HEK293 (cell line): ENCODE data around the gene GATM.

Experiments
- CTCF ChIA-PET: fragments of 350-600 bp; formaldehyde crosslinking; extraction: SDS; loops from one replicate; lab custom pipeline; 2021; ENCODE audit warnings: antibody characterized with exemption; lab: Yijun Ruan, JAX
- POLR2A ChIA-PET: fragments of 300-600 bp; formaldehyde crosslinking; extraction: SDS; loops from one replicate; lab custom pipeline; 2020; ENCODE audit warnings: antibody characterized with exemption, inconsistent platforms; lab: Yijun Ruan, JAX
- H3K27ac ChIP-seq: fragments of 200-500 bp; sonication (Bioruptor generic); 2 replicates; pipeline ENCODE4 v1.5.1; 2014; ENCODE audit warnings: low read depth, low read length, control low read depth, inconsistent platforms; ENCODE audit errors: extremely low read depth
- H3K36me3 ChIP-seq, 2 experiments: fragments of 200-500 bp in 1 of 2; sonication (Bioruptor generic) in 1 of 2; 1 replicate in 1 of 2; 2 replicates in 1 of 2; pipeline ENCODE4 v1.5.1; 2014 to 2017; ENCODE audit warnings: inconsistent platforms in 2 of 2, low read length in 2 of 2; ENCODE audit not compliant: control insufficient read depth in 2 of 2, insufficient read depth in 1 of 2
- H3K4me1 ChIP-seq: fragments of 200-500 bp; sonication (Bioruptor generic); 2 replicates; pipeline ENCODE4 v1.5.1; 2014; ENCODE audit warnings: mild to moderate bottlenecking, low read length, inconsistent platforms; ENCODE audit not compliant: control insufficient read depth, insufficient read depth
- H3K4me3 ChIP-seq: 2 replicates; pipeline ENCODE4 v1.5.1; 2011; ENCODE audit warnings: low read depth, mild to moderate bottlenecking, control low read depth, low read length, moderate library complexity
- H3K9me3 ChIP-seq: fragments of 200-500 bp; sonication (Bioruptor generic); 2 replicates; pipeline ENCODE4 v1.5.1; 2014; ENCODE audit warnings: low read depth, low read length, inconsistent platforms; ENCODE audit not compliant: control insufficient read depth, insufficient read depth
- HOXD13 ChIP-seq: sonication (generic); formaldehyde crosslinking; IDR thresholded peaks from 2 replicates; pipeline ENCODE4 v1.8.0; 2022; ENCODE audit warnings: missing genetic modification reagents, borderline replicate concordance
- MYNN ChIP-seq: fragments of 450-650 bp; formaldehyde crosslinking; IDR thresholded peaks from 2 replicates; pipeline ENCODE4 v1.5.1; 2016; ENCODE audit warnings: missing biosample characterization, missing genetic modification characterization, borderline replicate concordance
- OVOL3 ChIP-seq: fragments of 450-650 bp; formaldehyde crosslinking; IDR thresholded peaks from 2 replicates; pipeline ENCODE4 v1.5.1; 2016; ENCODE audit warnings: missing biosample characterization, missing genetic modification characterization
- SCRT1 ChIP-seq: fragments of 450-650 bp; formaldehyde crosslinking; IDR thresholded peaks from 2 replicates; pipeline ENCODE4 v1.5.1; 2016; ENCODE audit warnings: missing biosample characterization, missing genetic modification characterization, borderline replicate concordance
- TRIM28 ChIP-seq: IDR thresholded peaks from 2 replicates; pipeline ENCODE4 v1.6.1; 2011; ENCODE audit warnings: low read length, control low read depth, borderline replicate concordance
- YY1 ChIP-seq: fragments of 450-650 bp; formaldehyde crosslinking; IDR thresholded peaks from 2 replicates; pipeline ENCODE4 v1.5.1; 2018; ENCODE audit warnings: missing biosample characterization, missing genetic modification characterization
- ZFP41 ChIP-seq: fragments of 450-650 bp; formaldehyde crosslinking; IDR thresholded peaks from 2 replicates; pipeline ENCODE4 v1.5.1; 2016; ENCODE audit warnings: missing biosample characterization, missing genetic modification characterization, borderline replicate concordance
- ZNF112 ChIP-seq: fragments of 450-650 bp; formaldehyde crosslinking; IDR thresholded peaks from 2 replicates; pipeline ENCODE4 v1.5.0; 2017; ENCODE audit warnings: missing biosample characterization, missing genetic modification characterization
- ZNF140 ChIP-seq: fragments of 450-650 bp; formaldehyde crosslinking; IDR thresholded peaks from 2 replicates; pipeline ENCODE4 v1.5.1; 2016; ENCODE audit warnings: missing biosample characterization, missing genetic modification characterization
- ZNF155 ChIP-seq: fragments of 450-650 bp; formaldehyde crosslinking; IDR thresholded peaks from 2 replicates; pipeline ENCODE4 v1.5.1; 2016; ENCODE audit warnings: missing biosample characterization, missing genetic modification characterization
- ZNF169 ChIP-seq: fragments of 450-650 bp; formaldehyde crosslinking; IDR thresholded peaks from 2 replicates; pipeline ENCODE4 v1.5.1; 2016; ENCODE audit warnings: missing biosample characterization, missing genetic modification characterization
- ZNF2 ChIP-seq: fragments of 450-650 bp; formaldehyde crosslinking; IDR thresholded peaks from 2 replicates; pipeline ENCODE4 v1.5.1; 2016; ENCODE audit warnings: missing biosample characterization, missing genetic modification characterization
- ZNF292 ChIP-seq: fragments of 450-650 bp; formaldehyde crosslinking; IDR thresholded peaks from 2 replicates; pipeline ENCODE4 v1.5.1; 2016; ENCODE audit warnings: low read depth, missing biosample characterization, missing genetic modification characterization, borderline replicate concordance
- ZNF350 ChIP-seq: fragments of 450-650 bp; formaldehyde crosslinking; IDR thresholded peaks from 2 replicates; pipeline ENCODE4 v1.5.0; 2017; ENCODE audit warnings: missing biosample characterization, mild to moderate bottlenecking, missing genetic modification characterization
- ZNF354C ChIP-seq: fragments of 450-650 bp; formaldehyde crosslinking; IDR thresholded peaks from 2 replicates; pipeline ENCODE4 v1.5.1; 2016; ENCODE audit warnings: missing biosample characterization, missing genetic modification characterization, low read depth, borderline replicate concordance
- ZNF658 ChIP-seq: fragments of 450-650 bp; formaldehyde crosslinking; IDR thresholded peaks from 2 replicates; pipeline ENCODE4; 2016; ENCODE audit warnings: missing biosample characterization, missing genetic modification characterization
- ZNF664 ChIP-seq: fragments of 450-650 bp; formaldehyde crosslinking; IDR thresholded peaks from 2 replicates; pipeline ENCODE4 v1.5.1; 2016; ENCODE audit warnings: missing biosample characterization, missing genetic modification characterization
- ZNF701 ChIP-seq: fragments of 450-650 bp; formaldehyde crosslinking; IDR thresholded peaks from 2 replicates; pipeline ENCODE4 v1.5.1; 2016; ENCODE audit warnings: missing biosample characterization, missing genetic modification characterization
- ZXDB ChIP-seq: fragments of 450-650 bp; formaldehyde crosslinking; IDR thresholded peaks from 2 replicates; pipeline ENCODE4 v1.5.1; 2016; ENCODE audit warnings: missing biosample characterization, missing genetic modification characterization
- TF ChIP-seq, protein P1 (sequence below): fragments of 450-650 bp; formaldehyde crosslinking; IDR thresholded peaks from 2 replicates; pipeline ENCODE4 v1.5.1; 2017; ENCODE audit warnings: missing biosample characterization, missing genetic modification characterization
- TF ChIP-seq, protein P2 (sequence below): fragments of 450-650 bp; formaldehyde crosslinking; IDR thresholded peaks from 2 replicates; pipeline ENCODE4 v1.5.1; 2016; ENCODE audit warnings: missing biosample characterization, missing genetic modification characterization
- TF ChIP-seq, protein P3 (sequence below): fragments of 450-650 bp; formaldehyde crosslinking; IDR thresholded peaks from 2 replicates; pipeline ENCODE4; 2016; ENCODE audit warnings: missing biosample characterization, missing genetic modification characterization
- TF ChIP-seq, protein P4 (sequence below): fragments of 450-650 bp; formaldehyde crosslinking; IDR thresholded peaks from 2 replicates; pipeline ENCODE4 v1.5.1; 2016; ENCODE audit warnings: missing biosample characterization, missing genetic modification characterization, borderline replicate concordance
- TF ChIP-seq, protein P5 (sequence below): fragments of 450-650 bp; formaldehyde crosslinking; IDR thresholded peaks from 2 replicates; pipeline ENCODE4 v1.5.1; 2016; ENCODE audit warnings: missing biosample characterization, missing genetic modification characterization
- TF ChIP-seq, protein P6 (sequence below): sonication (generic); formaldehyde crosslinking; IDR thresholded peaks from 2 replicates; pipeline ENCODE4 v1.8.1; 2022; ENCODE audit warnings: mild to moderate bottlenecking, moderate library complexity, missing genetic modification reagents

GATM gene

DNA sequence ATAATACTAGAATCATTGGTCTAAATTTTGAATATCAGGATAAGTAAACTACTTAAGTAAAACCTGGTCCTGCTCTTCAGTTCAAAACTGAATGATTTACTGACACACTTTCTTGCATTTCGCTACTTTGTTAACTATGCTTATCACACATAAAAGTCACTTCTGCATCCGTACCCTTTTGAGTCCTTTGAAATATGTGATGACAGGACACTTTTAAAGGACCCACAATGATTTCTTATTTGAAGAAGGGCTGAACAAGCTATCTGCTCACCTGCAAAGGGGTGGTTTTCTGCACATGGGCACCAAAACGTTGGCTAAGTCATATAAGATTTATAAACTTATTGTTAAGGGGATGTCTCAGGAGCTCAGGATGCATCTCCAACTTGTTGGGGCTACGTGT is 15.0 kb downstream of the GATM start:
- H3K9me3 ChIP-seq = no peaks in the 10 kb centered on the region
- H3K27ac ChIP-seq = no peak overlapping the region
- no peak for TF ChIP-seq ZXDB
- TF ChIP-seq MYNN (tag by site-specific recombination) = no peak
- no peak for TF ChIP-seq ZNF664 (tag by site-specific recombination)
- TF ChIP-seq, protein P1, sequence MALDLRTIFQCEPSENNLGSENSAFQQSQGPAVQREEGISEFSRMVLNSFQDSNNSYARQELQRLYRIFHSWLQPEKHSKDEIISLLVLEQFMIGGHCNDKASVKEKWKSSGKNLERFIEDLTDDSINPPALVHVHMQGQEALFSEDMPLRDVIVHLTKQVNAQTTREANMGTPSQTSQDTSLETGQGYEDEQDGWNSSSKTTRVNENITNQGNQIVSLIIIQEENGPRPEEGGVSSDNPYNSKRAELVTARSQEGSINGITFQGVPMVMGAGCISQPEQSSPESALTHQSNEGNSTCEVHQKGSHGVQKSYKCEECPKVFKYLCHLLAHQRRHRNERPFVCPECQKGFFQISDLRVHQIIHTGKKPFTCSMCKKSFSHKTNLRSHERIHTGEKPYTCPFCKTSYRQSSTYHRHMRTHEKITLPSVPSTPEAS (tag by site-specific recombination) = no peak
- TF ChIP-seq, protein P2, sequence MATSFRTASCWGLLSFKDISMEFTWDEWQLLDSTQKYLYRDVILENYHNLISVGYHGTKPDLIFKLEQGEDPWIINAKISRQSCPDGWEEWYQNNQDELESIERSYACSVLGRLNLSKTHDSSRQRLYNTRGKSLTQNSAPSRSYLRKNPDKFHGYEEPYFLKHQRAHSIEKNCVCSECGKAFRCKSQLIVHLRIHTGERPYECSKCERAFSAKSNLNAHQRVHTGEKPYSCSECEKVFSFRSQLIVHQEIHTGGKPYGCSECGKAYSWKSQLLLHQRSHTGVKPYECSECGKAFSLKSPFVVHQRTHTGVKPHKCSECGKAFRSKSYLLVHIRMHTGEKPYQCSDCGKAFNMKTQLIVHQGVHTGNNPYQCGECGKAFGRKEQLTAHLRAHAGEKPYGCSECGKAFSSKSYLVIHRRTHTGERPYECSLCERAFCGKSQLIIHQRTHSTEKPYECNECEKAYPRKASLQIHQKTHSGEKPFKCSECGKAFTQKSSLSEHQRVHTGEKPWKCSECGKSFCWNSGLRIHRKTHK (tag by site-specific recombination) = no peak
- TF ChIP-seq YY1 (tag by site-specific recombination) = no peak
- no peak for TF ChIP-seq ZNF169 (tag by site-specific recombination)
- no peak for TF ChIP-seq ZNF350
- no peak for TF ChIP-seq OVOL3 (tag by site-specific recombination)
- no peak for TF ChIP-seq ZNF140 (tag by site-specific recombination)
- H3K4me3 ChIP-seq = no peak overlapping the region
- H3K36me3 ChIP-seq = no peaks in the 10 kb centered on the region
- H3K4me1 ChIP-seq = no peaks in the 10 kb centered on the region
- ChIA-PET CTCF (no interaction called here), POLR2A (no interaction called here)

DNA sequence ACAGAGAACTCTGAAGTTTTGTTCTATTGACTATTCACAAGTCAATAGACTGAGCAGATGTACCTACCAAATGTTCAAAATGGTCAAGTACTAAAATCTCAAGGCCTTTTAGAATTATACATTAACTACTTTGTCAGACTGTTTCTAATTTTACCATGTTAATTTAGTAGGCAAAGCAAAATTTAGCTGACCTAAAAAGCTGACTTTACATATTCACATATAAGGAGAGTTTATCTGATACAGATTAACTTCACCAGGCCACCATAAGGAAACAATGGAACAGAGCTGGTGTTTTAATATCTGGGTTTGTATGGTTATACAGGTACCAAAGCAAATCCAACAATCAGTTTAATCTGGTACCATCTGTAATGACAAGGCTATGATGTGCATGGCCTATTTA is 15.9 kb downstream of the GATM start:
- Histone ChIP-seq H3K9me3 (no peaks in the 10 kb centered on the region), H3K36me3 (no peaks in the 10 kb centered on the region), H3K4me1 (no peaks in the 10 kb centered on the region), H3K4me3 (no peak overlapping the region), H3K27ac (no peak overlapping the region)
- ChIA-PET POLR2A (no interaction called here), CTCF (no interaction called here)
- TF ChIP-seq ZNF701 (tag by site-specific recombination) = no peak
- TF ChIP-seq, protein P3, sequence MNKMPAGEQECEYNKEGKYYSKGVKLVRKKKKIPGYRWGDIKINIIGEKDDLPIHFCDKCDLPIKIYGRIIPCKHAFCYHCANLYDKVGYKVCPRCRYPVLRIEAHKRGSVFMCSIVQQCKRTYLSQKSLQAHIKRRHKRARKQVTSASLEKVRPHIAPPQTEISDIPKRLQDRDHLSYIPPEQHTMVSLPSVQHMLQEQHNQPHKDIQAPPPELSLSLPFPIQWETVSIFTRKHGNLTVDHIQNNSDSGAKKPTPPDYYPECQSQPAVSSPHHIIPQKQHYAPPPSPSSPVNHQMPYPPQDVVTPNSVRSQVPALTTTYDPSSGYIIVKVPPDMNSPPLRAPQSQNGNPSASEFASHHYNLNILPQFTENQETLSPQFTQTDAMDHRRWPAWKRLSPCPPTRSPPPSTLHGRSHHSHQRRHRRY (tag by site-specific recombination) = no peak
- no peak for TF ChIP-seq ZNF155 (tag by site-specific recombination)
- TF ChIP-seq ZNF292 (tag by site-specific recombination) = no peak
- TF ChIP-seq ZNF2 (tag by site-specific recombination) = no peak
- no peak for TF ChIP-seq ZNF354C (tag by site-specific recombination)
- TF ChIP-seq, protein P4, sequence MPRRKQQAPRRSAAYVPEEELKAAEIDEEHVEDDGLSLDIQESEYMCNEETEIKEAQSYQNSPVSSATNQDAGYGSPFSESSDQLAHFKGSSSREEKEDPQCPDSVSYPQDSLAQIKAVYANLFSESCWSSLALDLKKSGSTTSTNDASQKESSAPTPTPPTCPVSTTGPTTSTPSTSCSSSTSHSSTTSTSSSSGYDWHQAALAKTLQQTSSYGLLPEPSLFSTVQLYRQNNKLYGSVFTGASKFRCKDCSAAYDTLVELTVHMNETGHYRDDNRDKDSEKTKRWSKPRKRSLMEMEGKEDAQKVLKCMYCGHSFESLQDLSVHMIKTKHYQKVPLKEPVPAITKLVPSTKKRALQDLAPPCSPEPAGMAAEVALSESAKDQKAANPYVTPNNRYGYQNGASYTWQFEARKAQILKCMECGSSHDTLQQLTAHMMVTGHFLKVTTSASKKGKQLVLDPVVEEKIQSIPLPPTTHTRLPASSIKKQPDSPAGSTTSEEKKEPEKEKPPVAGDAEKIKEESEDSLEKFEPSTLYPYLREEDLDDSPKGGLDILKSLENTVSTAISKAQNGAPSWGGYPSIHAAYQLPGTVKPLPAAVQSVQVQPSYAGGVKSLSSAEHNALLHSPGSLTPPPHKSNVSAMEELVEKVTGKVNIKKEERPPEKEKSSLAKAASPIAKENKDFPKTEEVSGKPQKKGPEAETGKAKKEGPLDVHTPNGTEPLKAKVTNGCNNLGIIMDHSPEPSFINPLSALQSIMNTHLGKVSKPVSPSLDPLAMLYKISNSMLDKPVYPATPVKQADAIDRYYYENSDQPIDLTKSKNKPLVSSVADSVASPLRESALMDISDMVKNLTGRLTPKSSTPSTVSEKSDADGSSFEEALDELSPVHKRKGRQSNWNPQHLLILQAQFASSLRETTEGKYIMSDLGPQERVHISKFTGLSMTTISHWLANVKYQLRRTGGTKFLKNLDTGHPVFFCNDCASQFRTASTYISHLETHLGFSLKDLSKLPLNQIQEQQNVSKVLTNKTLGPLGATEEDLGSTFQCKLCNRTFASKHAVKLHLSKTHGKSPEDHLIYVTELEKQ (tag by site-specific recombination) = no peak
- TF ChIP-seq SCRT1 (tag by site-specific recombination) = no peak
- no peak for TF ChIP-seq ZNF658 (tag by site-specific recombination)
- TF ChIP-seq ZFP41 = no peak
- TF ChIP-seq, protein P5, sequence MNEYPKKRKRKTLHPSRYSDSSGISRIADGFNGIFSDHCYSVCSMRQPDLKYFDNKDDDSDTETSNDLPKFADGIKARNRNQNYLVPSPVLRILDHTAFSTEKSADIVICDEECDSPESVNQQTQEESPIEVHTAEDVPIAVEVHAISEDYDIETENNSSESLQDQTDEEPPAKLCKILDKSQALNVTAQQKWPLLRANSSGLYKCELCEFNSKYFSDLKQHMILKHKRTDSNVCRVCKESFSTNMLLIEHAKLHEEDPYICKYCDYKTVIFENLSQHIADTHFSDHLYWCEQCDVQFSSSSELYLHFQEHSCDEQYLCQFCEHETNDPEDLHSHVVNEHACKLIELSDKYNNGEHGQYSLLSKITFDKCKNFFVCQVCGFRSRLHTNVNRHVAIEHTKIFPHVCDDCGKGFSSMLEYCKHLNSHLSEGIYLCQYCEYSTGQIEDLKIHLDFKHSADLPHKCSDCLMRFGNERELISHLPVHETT (tag by site-specific recombination) = no peak
- TF ChIP-seq ZNF112 = no peak
- no peak for TF ChIP-seq TRIM28
- TF ChIP-seq, protein P6, sequence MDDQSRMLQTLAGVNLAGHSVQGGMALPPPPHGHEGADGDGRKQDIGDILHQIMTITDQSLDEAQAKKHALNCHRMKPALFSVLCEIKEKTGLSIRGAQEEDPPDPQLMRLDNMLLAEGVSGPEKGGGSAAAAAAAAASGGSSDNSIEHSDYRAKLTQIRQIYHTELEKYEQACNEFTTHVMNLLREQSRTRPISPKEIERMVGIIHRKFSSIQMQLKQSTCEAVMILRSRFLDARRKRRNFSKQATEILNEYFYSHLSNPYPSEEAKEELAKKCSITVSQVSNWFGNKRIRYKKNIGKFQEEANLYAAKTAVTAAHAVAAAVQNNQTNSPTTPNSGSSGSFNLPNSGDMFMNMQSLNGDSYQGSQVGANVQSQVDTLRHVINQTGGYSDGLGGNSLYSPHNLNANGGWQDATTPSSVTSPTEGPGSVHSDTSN (CRISPR knock-in tag) = no peak
- no peak for TF ChIP-seq HOXD13
